GM12878 (cell line): ENCODE measurements around the gene UROC1. TPM values are rescaled to one million over a fixed set of nuclear protein-coding genes. Genes with fewer than 3 reads are reported as not detected.

ENCODE experiments used
- ATAC-seq: fragments of 200-7000 bp; cut with Tn5 transposase; 3 replicates; pipeline ENCODE4 v1.9.1; 2020; ENCODE audit warnings: mild to moderate bottlenecking, moderate library complexity
- BruUV-seq: library from RNA; stranded (reverse); fragments of 400-500 nt; replicated peaks from 2 replicates; lab custom pipeline; 2021; lab: Mats Ljungman, UMichigan
- CTCF ChIA-PET: fragments of 300-600 bp; sonication (Branson Sonifier 250); formaldehyde crosslinking; extraction: SDS; loops from one replicate; lab custom pipeline; 2021; ENCODE audit warnings: inconsistent platforms; lab: Yijun Ruan, JAX
- POLR2A ChIA-PET: fragments of 350-600 bp; formaldehyde crosslinking; extraction: SDS; loops from one replicate; lab custom pipeline; 2021; ENCODE audit warnings: inconsistent platforms; lab: Charles Lee
- RAD21 ChIA-PET: fragments of 300-600 bp; sonication (Branson Sonifier 250); formaldehyde crosslinking; loops from one replicate; lab custom pipeline; 2023; ENCODE audit warnings: antibody characterized with exemption; ENCODE audit not compliant: unreplicated experiment; lab: Charles Lee
- SMC1A ChIA-PET: fragments of 300-600 bp; sonication (Branson Sonifier 250); formaldehyde crosslinking; loops from one replicate; lab custom pipeline; 2023; ENCODE audit not compliant: unreplicated experiment, uncharacterized antibody; lab: Charles Lee
- DNase-seq: peaks from one replicate; pipeline ENCODE4 v3.0.0-alpha.2; 2011; ENCODE audit warnings: low read depth, low spot score
- FAIRE-seq: peaks from 3 replicates; lab custom pipeline; 2011; peaks lifted over from hg19 to GRCh38; lab: Jason Lieb, UNC
- H2AFZ ChIP-seq: 2 replicates; pipeline ENCODE4 v1.6.0; 2011; ENCODE audit warnings: low read depth, low read length, control low read depth; ENCODE audit not compliant: control insufficient read depth
- H3K27ac ChIP-seq: 2 replicates; pipeline ENCODE4 v1.5.1; 2011; ENCODE audit warnings: control low read depth; ENCODE audit not compliant: control insufficient read depth, insufficient read depth
- H3K27me3 ChIP-seq, 2 experiments: replicated peaks in 1 of 2; 2 replicates each; pipeline versions ENCODE4 v1.6.0 to v1.6.1; 2011; ENCODE audit warnings: low read length in 1 of 2; ENCODE audit not compliant: control insufficient read depth in 2 of 2, insufficient read depth in 2 of 2
- H3K36me3 ChIP-seq, 2 experiments: 2 replicates each; pipeline ENCODE4 v1.5.1; 2011; ENCODE audit warnings: low read length in 1 of 2; ENCODE audit not compliant: control insufficient read depth in 2 of 2, insufficient read depth in 2 of 2
- H3K4me1 ChIP-seq: 2 replicates; pipeline ENCODE4 v1.6.1; 2011; ENCODE audit warnings: mild to moderate bottlenecking, low read length, moderate library complexity, mixed read lengths; ENCODE audit not compliant: control insufficient read depth, insufficient read depth
- H3K4me2 ChIP-seq: 2 replicates; pipeline ENCODE4 v1.6.0; 2011; ENCODE audit warnings: control low read depth; ENCODE audit not compliant: control insufficient read depth, insufficient read depth
- H3K4me3 ChIP-seq: fragments of 200-600 bp; sonication (generic); 2 replicates; pipeline ENCODE4 v1.5.1; 2016
- H3K79me2 ChIP-seq: 2 replicates; pipeline ENCODE4 v1.6.0; 2011; ENCODE audit warnings: low read length; ENCODE audit not compliant: control insufficient read depth, insufficient read depth
- H3K9ac ChIP-seq: 2 replicates; pipeline ENCODE4 v1.8.0; 2011; ENCODE audit warnings: low read length, control low read depth, mixed read lengths; ENCODE audit not compliant: control insufficient read depth, insufficient read depth
- H3K9me3 ChIP-seq: replicated peaks from 3 replicates; pipeline ENCODE4 v1.5.1; 2011; ENCODE audit warnings: mild to moderate bottlenecking, low read length; ENCODE audit not compliant: control insufficient read depth, insufficient read depth
- H4K20me1 ChIP-seq: 2 replicates; pipeline ENCODE4 v1.6.0; 2011; ENCODE audit not compliant: control insufficient read depth, insufficient read depth
- CEBPZ ChIP-seq: fragments of 150-350 bp; IDR thresholded peaks from 2 replicates; pipeline ENCODE4 v1.6.1; 2016; ENCODE audit warnings: low read depth, low read length
- CTCF ChIP-seq, 3 experiments: IDR thresholded peaks in 2 of 3; conservative IDR thresholded peaks in 1 of 3; 2 replicates each; pipeline ENCODE4 v1.5.1; 2011; ENCODE audit warnings: low read depth in 3 of 3, low read length in 3 of 3, mild to moderate bottlenecking in 3 of 3, control low read depth in 2 of 3, moderate library complexity in 2 of 3, inconsistent platforms in 1 of 3, mixed read lengths in 1 of 3; ENCODE audit not compliant: control insufficient read depth in 2 of 3, insufficient read depth in 1 of 3; ENCODE audit errors: extremely low read depth in 1 of 3
- YY1 ChIP-seq: IDR thresholded peaks from 2 replicates; pipeline ENCODE4 v1.6.1; 2011; ENCODE audit warnings: low read depth, mild to moderate bottlenecking, low read length
- WGBS: methylation state at CpG from one replicate; pipeline ENCODE4 v1.1.6; 2016; ENCODE audit warnings: low lambda C conversion rate; ENCODE audit not compliant: insufficient replicate concordance, insufficient coverage; ENCODE audit errors: missing lambda C conversion rate; 5-methylcytosine and 5-hydroxymethylcytosine counted together
- in situ Hi-C: fragments of 300-500 bp; cut with MboI; formaldehyde crosslinking; loops from 9 replicates; pipeline ENCODE4 v1.14.3; 2018; ENCODE audit warnings: mixed read lengths
- intact Hi-C: fragments of 100-400 bp; cut with micrococcal nuclease; formaldehyde crosslinking; loops from one replicate; pipeline ENCODE4 v1.14.2; 2022; ENCODE audit not compliant: unreplicated experiment
- polyA plus RNA-seq, 11 experiments: library from polyadenylated mRNA; depleted of rRNA in 4 of 11; unstranded in 6 of 11; stranded (reverse) in 5 of 11; fragments of >200 nt; fragmentation: Nextera tagmentation in 4 of 11; fragmentation: Illumina TruSeq in 1 of 11; extraction: Ambion mirVana in 4 of 11; extraction: Trizol in 1 of 11; gene quantifications; 1 replicate in 1 of 11; 2 replicates in 10 of 11; pipeline versions ENCODE4 v1.2.1 to v1.2.3, GENCODE V29; 2011 to 2016; ENCODE audit warnings: inconsistent platforms in 2 of 11, missing spikeins in 2 of 11, low read depth in 1 of 11
- total RNA-seq, 4 experiments: library from RNA; depleted of rRNA in 3 of 4; stranded (reverse); fragments of >200 nt in 3 of 4; fragmentation: Illumina TruSeq in 1 of 4; extraction: Trizol in 1 of 4; gene quantifications; 2 replicates each; pipeline versions ENCODE4 v1.2.1 to v1.2.3, GENCODE V29; 2013 to 2021
- TF ChIP-seq, protein P1 (sequence below): IDR thresholded peaks from 2 replicates; pipeline ENCODE4 v1.6.1; 2011; ENCODE audit warnings: borderline replicate concordance, low read depth, mild to moderate bottlenecking, moderate library complexity, low read length; ENCODE audit not compliant: insufficient read depth, poor library complexity, severe bottlenecking

Gene UROC1
- total and polyA plus RNA-seq, 10 of the 15 experiments (the other 5 are each of a cell fraction or from before 2014, with no cell fraction given) = 0.04 TPM; not detected in 9

GRCh38 chr3:126479642-126480041, 37.9 kb downstream of the UROC1 start:
- ATAC-seq (no peak), DNase-seq (no peak), FAIRE-seq (no peak)
- Histone ChIP-seq H3K4me3 (no peak overlapping the region), H3K9ac (no peak overlapping the region), H3K27me3 (no peaks in the 10 kb centered on the region), H4K20me1 (no peaks in the 10 kb centered on the region), H3K9me3 (no peaks in the 10 kb centered on the region), H3K36me3 (no peaks in the 10 kb centered on the region), H3K27ac (no peak overlapping the region), H2AFZ (no peak overlapping the region), H3K4me1 (no peaks in the 10 kb centered on the region), H3K79me2 (peaks cover 5% of the 10 kb centered on the region), H3K4me2 (no peak overlapping the region)
- RAD21 ChIA-PET = no interaction called here
- CTCF ChIA-PET = no interaction called here
- BruUV-seq = no TSS peak
- in situ Hi-C loops (loop anchor here (10.0 kb wide), 1 partner anchor 565 kb away; no protein-coding TSS in a partner anchor), intact Hi-C loops (loop anchor here (10.0 kb wide), 1 partner anchor 235 kb away; no protein-coding TSS in a partner anchor)
- POLR2A ChIA-PET = no interaction called here
- SMC1A ChIA-PET = no interaction called here
- TF ChIP-seq CEBPZ = no peak
- TF ChIP-seq, all 136 proteins: peak for 0
- 0% methylated on average over 1 of the region's 1 CpG for WGBS

DNA sequence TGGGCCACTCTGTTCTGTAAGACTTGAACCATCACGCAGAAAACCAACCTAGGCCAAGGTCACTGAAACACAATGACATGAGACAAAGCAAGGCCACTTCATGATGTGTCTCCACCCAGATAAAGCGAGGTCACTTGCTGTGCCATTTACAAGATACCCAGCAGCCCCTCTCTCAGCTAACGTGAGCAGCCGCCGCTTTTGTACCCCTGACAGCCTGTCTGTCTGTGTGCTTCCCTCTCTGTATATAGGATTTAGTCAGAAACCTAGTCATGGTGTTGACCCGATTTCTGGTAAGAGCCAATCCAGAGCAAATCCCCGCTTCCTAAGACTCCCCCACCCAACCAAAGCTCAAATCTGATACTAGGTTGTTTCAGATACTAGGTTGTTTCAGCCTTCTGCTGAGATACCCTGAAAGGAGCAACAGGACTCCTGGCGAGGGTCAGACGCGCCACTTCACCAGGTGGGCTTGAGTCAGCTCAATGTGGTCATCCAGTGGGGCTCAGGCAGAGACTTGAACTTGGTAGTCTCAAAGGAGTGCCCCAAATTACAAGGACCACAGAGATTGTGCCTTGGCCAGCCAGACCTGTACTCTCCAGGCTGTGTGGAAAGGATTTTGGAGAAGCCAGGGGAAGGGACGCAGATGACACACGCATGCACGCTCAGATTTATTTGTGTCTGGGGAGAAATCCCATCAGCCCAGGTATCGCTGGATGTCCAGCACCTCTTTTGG, 38.8 kb downstream of the UROC1 start:
- H3K79me2 ChIP-seq = peaks cover 12% of the 10 kb centered on the region
- H3K4me2 ChIP-seq = no peak overlapping the region
- H3K9ac ChIP-seq = no peak overlapping the region
- intact Hi-C loops = loop anchor here (10.0 kb wide), 1 partner anchor 234 kb away; no protein-coding TSS in a partner anchor
- no peak overlapping the region for H2AFZ ChIP-seq
- H4K20me1 ChIP-seq = no peaks in the 10 kb centered on the region
- SMC1A ChIA-PET = no interaction called here
- H3K27me3 ChIP-seq = no peaks in the 10 kb centered on the region
- H3K9me3 ChIP-seq = no peaks in the 10 kb centered on the region
- no peak overlapping the region for H3K27ac ChIP-seq
- RAD21 ChIA-PET = no interaction called here
- no peaks in the 10 kb centered on the region for H3K36me3 ChIP-seq
- WGBS = 80% methylated on average over 14 of the region's 14 CpGs
- no peak for ATAC-seq
- no peaks in the 10 kb centered on the region; the same call in 1 of the 2 replicates for H3K4me1 ChIP-seq
- CTCF ChIA-PET = no interaction called here
- DNase-seq = no peak
- no TSS peak for BruUV-seq
- FAIRE-seq = no peak
- H3K4me3 ChIP-seq = no peak overlapping the region
- in situ Hi-C loops = loop anchor here (10.0 kb wide), 1 partner anchor 564 kb away; no protein-coding TSS in a partner anchor
- POLR2A ChIA-PET = no interaction called here
- TF ChIP-seq YY1 (no peak), CTCF (IDR thresholded peaks at IDR 0.05 in 2 of 3, conservative IDR thresholded peaks at IDR 0.05 in 1 of 3; ENCODE audit: control insufficient read depth in 2 of 3, extremely low read depth in 1 of 3, insufficient read depth in 1 of 3, low read depth in 3 of 3, low read length in 3 of 3) (no peak)
- TF ChIP-seq, protein P1, sequence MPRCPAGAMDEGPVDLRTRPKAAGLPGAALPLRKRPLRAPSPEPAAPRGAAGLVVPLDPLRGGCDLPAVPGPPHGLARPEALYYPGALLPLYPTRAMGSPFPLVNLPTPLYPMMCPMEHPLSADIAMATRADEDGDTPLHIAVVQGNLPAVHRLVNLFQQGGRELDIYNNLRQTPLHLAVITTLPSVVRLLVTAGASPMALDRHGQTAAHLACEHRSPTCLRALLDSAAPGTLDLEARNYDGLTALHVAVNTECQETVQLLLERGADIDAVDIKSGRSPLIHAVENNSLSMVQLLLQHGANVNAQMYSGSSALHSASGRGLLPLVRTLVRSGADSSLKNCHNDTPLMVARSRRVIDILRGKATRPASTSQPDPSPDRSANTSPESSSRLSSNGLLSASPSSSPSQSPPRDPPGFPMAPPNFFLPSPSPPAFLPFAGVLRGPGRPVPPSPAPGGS = no peak
